Measurements from ENCODE around the gene ZNF641. TPM values are rescaled to one million over a fixed set of nuclear protein-coding genes. Genes with fewer than 3 reads are reported as not detected.

The ZNF641 gene
- total RNA-seq, 1 donor from 2014 or later: 30.9 TPM

GRCh38 chr12:48288387-48289268 lies 62.1 kb downstream of the ZNF641 start:
- no peak overlapping the region for H3K4me3 ChIP-seq
- H3K36me3 ChIP-seq: no peaks in the 10 kb centered on the region
- DNase-seq (no peak), ATAC-seq (peak; percentile 25)
- H3K27ac ChIP-seq: no peak overlapping the region
- intact Hi-C loops (cut with DNase I): no loop called here
- H3K27me3 ChIP-seq: no peaks in the 10 kb centered on the region
- H3K4me1 ChIP-seq: peaks cover 5% of the 10 kb centered on the region
- TF ChIP-seq, protein P1, sequence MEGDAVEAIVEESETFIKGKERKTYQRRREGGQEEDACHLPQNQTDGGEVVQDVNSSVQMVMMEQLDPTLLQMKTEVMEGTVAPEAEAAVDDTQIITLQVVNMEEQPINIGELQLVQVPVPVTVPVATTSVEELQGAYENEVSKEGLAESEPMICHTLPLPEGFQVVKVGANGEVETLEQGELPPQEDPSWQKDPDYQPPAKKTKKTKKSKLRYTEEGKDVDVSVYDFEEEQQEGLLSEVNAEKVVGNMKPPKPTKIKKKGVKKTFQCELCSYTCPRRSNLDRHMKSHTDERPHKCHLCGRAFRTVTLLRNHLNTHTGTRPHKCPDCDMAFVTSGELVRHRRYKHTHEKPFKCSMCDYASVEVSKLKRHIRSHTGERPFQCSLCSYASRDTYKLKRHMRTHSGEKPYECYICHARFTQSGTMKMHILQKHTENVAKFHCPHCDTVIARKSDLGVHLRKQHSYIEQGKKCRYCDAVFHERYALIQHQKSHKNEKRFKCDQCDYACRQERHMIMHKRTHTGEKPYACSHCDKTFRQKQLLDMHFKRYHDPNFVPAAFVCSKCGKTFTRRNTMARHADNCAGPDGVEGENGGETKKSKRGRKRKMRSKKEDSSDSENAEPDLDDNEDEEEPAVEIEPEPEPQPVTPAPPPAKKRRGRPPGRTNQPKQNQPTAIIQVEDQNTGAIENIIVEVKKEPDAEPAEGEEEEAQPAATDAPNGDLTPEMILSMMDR (IDR thresholded peaks at IDR 0.05): no peak
- H3K9me3 ChIP-seq: no peaks in the 10 kb centered on the region

Other genes with a start within 250 kb of the ZNF641 start
- 16.9 TPM for gene SENP1, start 244.8 kb downstream of the ZNF641 start, total RNA-seq
- gene PFKM, start 231.6 kb downstream of the ZNF641 start, total RNA-seq: 41.8 TPM
- gene ASB8, start 193.4 kb downstream of the ZNF641 start, total RNA-seq: 34.5 TPM
- gene CCDC184, start 167.3 kb downstream of the ZNF641 start, total RNA-seq: 0.61 TPM
- not detected for gene OR10AD1, start 147.6 kb downstream of the ZNF641 start, total RNA-seq
- gene ANP32D, start 121.6 kb upstream of the ZNF641 start, total RNA-seq: 0.43 TPM
- gene C12orf54, start 131.6 kb upstream of the ZNF641 start, total RNA-seq: not detected
- gene OR8S1, start 174.7 kb upstream of the ZNF641 start, total RNA-seq: not detected
- gene LALBA, start 219.1 kb upstream of the ZNF641 start, total RNA-seq: not detected

All from upper lobe of right lung (tissue), 1 donor.